Astrocyte of the cerebellum (primary cell): ENCODE data around the gene BAZ2B.

Experiments used
- DNase-seq: peaks from one replicate; pipeline ENCODE4 v3.0.0-alpha.2; 2011; ENCODE audit warnings: low read depth
- H3K4me3 ChIP-seq: 2 replicates; pipeline ENCODE4 v1.5.1; 2011; ENCODE audit warnings: mild to moderate bottlenecking, low read depth, low read length, moderate library complexity
- in situ Hi-C: cut with HindIII; loops from 2 replicates; pipeline ENCODE4 v1.10.0; 2017; ENCODE audit warnings: low sequenced_read_pairs
- TF ChIP-seq, protein P1 (sequence below): IDR thresholded peaks from 2 replicates; pipeline ENCODE4 v1.5.1; 2012; ENCODE audit warnings: low read length, low read depth, moderate library complexity, mild to moderate bottlenecking; ENCODE audit errors: missing control alignments

The BAZ2B gene

DNA sequence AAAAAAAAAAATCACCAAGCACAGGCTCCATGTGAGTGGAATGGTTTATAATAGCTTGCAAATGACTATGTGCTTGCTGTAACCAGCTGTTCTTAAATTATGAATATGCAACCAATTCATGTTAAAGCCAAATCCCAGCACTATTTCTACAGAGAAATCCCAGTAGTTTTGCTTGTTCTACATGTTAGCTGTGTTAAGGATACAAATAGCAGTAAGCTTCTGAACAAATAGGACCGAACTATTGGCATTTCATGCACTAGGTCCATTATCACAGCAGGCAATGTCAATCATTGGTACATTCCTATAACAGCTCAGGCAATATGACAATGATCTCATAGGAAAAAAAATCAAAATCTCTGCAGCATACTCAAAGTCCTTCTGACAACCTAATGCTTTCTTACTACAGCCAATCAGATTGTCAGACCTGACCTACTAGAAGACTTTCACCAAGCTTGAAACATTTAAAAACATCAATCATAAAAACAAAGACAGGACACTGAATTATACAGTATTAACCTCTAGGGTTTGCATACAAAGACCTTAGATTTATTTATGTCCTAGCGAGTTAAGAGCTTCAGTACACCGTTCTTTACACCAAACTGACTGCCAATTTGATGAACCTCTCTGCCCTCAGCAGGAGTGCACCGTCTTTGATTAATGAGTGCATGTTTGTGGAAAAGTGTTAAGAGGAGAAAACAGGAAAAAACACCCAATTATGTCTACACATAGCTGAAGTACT, 6.4 kb downstream of the BAZ2B start:
- TF ChIP-seq, protein P1, sequence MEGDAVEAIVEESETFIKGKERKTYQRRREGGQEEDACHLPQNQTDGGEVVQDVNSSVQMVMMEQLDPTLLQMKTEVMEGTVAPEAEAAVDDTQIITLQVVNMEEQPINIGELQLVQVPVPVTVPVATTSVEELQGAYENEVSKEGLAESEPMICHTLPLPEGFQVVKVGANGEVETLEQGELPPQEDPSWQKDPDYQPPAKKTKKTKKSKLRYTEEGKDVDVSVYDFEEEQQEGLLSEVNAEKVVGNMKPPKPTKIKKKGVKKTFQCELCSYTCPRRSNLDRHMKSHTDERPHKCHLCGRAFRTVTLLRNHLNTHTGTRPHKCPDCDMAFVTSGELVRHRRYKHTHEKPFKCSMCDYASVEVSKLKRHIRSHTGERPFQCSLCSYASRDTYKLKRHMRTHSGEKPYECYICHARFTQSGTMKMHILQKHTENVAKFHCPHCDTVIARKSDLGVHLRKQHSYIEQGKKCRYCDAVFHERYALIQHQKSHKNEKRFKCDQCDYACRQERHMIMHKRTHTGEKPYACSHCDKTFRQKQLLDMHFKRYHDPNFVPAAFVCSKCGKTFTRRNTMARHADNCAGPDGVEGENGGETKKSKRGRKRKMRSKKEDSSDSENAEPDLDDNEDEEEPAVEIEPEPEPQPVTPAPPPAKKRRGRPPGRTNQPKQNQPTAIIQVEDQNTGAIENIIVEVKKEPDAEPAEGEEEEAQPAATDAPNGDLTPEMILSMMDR: no peak
- DNase-seq: no peak
- in situ Hi-C loops: no loop called here
- H3K4me3 ChIP-seq: no peak overlapping the region

- TF ChIP-seq, protein P1: no peak
These were observed 7.5 kb downstream of the BAZ2B start for GRCh38 chr2:159608723-159609308.

GRCh38 chr2:159608108-159608507, 8.2 kb downstream of the BAZ2B start:
- DNase-seq: no peak
- H3K4me3 ChIP-seq: no peak overlapping the region
- in situ Hi-C loops: no loop called here
- TF ChIP-seq, protein P1: no peak

More at GRCh38 chr2:159608723-159609308, 7.5 kb downstream of the BAZ2B start:
- H3K4me3 ChIP-seq: no peak overlapping the region
- in situ Hi-C loops: no loop called here
- no peak for DNase-seq

- in situ Hi-C loops: no loop called here
- TF ChIP-seq, protein P1: no peak
- no peak overlapping the region for H3K4me3 ChIP-seq
- DNase-seq: no peak
These were observed 10.1 kb downstream of the BAZ2B start for GRCh38 chr2:159606287-159606686.

DNA sequence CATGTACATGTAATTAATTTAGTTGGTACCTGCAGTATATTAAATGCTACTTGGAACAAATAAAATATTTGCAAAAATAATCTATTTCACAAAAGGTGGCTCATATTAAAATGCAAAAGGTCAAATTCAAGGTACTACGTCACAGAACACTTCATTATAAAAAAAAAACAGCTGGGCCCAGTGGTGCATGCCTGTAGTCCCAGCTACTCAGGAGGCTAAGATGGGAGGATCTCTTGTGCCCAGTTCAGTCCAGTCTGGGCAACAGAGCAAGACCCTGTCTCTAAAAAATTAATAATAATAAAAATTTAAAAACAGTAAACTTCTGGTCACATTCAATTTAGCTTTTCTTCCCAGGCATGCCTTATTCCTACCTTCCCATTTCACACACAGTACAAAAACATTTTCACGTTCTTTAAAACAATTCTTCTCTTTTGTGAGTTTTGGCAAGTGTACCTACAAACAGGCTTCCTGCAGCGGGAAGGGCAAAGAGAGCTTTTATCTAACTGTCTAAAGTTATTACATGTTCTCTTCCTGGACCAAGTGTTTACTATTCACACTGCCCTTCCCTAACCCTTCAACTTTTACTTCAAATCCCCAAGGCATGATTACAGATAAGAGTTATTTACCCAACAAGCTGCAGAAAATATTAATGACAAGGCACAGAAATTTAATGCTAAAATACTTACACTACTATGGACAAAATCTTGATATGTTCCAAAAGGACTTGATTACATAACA, 10.7 kb downstream of the BAZ2B start:
- in situ Hi-C loops: no loop called here
- TF ChIP-seq, protein P1: no peak
- no peak overlapping the region for H3K4me3 ChIP-seq
- DNase-seq: no peak

DNA sequence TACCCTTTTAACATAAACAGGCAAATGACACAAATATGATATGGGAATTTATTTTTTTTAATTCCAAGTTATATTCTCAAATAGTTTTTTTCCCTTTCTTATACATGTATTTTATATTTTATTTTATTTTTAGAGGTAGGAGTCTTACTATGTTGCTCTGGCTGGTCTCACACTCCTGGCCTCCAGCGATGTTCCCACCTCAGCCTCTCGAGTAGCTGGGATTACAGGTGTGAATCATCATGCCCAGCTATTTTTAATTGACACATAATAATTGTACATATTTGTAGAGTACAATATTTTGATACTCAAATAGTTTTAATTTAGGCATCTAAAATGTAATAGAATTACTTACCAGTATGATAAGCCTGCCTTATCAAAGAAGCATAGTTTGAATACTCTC, 12.2 kb downstream of the BAZ2B start:
- TF ChIP-seq, protein P1: no peak
- no peak for DNase-seq
- no peak overlapping the region for H3K4me3 ChIP-seq
- in situ Hi-C loops: no loop called here
